Right ventricle myocardium superior (tissue), 1 donor: Measurements from ENCODE around the gene ANKH. TPM values are rescaled to one million over a fixed set of nuclear protein-coding genes. Genes with fewer than 3 reads are reported as not detected.

Experiments
- ATAC-seq: fragments of 200-7000 bp; cut with Tn5 transposase; one replicate; pipeline ENCODE4 v1.9.1; 2020; ENCODE audit warnings: mild to moderate bottlenecking; ENCODE audit not compliant: poor library complexity
- DNase-seq: peaks from one replicate; pipeline ENCODE4 v3.0.0-alpha.2; 2020
- intact Hi-C: fragments of 100-400 bp; cut with DNase I; formaldehyde crosslinking; loops from one replicate; pipeline ENCODE4 v1.11.2; 2022
- total RNA-seq: library from RNA; stranded (reverse); fragmentation: NEBNext Ultra II Directional; extraction: Animal tissue kit (Norgen Biotek cat#: 25700); gene quantifications from one replicate; pipeline ENCODE4 v1.2.1, GENCODE V29; 2021
- donor health status: DM: no; HTN: yes; CAD: no; lungs with severe emphysema.

ANKH gene
- total RNA-seq, 1 donor from 2014 or later, result 144 TPM

DNA sequence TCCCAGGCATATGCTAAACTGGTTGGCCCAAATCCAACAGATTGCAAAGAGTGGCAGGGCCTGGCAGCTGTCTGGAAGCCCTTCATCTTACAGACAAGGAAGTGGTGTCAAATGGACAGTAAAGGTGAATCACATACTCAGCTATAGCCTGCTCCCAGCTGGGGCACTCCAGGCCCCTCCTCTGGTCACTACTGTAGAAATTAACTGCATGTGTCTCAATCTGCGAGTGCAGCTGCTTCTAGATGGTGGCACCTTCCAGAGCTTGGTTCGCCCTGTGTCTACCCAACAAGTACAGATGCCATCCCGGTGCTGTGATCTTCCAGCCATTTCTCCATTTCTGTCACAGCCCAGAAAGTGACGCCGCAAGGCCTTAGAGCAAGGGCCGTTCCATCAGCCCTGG is 156.9 kb downstream of the ANKH start:
- ATAC-seq (peak; percentile 46), DNase-seq (no peak)
- intact Hi-C loops, result no loop called here

DNA sequence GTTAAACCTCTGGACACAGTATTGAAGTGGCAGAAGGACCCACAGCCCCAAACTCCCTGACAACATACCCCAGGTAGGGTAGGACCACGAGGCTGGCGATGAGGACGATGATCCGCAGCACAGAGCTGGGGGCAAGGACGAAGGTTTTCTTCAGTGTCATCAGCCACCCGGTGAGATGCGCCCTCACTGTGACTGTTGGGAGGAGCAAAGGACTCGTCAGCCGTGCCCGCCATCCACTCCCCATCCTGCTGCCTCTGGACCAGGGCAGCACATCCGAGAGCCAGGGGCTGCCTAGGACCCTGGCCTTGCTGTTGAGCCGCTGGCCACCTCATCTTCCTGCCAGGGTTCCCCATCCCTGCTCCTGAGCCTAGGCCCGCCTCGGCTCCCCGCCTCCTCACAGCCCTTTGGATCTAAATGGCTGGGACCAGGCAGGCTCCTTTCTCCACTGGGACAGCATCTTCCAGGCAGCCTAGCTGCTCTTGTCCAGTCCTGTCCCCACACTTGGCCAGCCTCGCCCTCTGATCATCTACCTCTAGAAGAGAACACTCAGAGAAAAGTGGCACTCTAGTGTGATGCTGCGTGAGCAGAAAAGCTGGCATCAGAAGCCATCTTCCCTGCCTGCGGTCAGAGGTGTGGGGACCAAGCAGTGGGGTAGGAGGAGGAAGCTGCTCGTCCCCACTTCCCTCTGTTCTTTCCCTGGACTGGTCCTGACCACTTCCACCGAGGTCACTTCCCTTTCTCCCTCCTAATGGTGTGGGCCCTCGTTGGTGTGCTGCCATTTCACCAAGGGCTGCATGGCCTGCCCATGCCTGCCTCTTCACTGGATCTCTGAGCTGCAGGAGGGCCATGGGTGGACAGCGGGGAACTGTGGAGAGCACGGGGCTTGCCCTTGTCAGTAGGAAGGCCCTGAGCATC is 157.8 kb downstream of the ANKH start:
- ATAC-seq, result no peak
- DNase-seq, result no peak

DNA sequence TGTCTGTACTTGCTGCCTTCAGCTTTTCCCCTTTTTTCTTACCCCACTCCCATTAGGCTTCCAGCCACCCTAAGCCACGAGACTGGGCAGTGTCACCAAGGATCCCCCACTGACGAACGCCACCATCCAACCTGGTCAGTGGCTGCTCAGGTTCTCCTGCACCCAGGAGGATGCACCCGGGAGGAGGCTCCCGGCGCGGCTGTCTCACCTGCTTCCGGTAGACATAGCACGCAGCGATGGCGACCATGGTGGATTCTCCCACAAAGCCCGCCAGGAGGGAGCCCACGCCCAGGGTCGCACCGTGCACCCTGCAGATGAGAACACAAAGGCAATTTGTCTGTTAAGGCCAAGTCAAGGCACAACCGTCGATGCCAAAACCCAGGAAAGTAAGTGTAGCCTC is 158.9 kb downstream of the ANKH start:
- no peak for ATAC-seq
- DNase-seq, result no peak
- intact Hi-C loops, result no loop called here

More for the DNA sequence above, 157.8 kb downstream of the ANKH start:
- intact Hi-C loops, result no loop called here

DNA sequence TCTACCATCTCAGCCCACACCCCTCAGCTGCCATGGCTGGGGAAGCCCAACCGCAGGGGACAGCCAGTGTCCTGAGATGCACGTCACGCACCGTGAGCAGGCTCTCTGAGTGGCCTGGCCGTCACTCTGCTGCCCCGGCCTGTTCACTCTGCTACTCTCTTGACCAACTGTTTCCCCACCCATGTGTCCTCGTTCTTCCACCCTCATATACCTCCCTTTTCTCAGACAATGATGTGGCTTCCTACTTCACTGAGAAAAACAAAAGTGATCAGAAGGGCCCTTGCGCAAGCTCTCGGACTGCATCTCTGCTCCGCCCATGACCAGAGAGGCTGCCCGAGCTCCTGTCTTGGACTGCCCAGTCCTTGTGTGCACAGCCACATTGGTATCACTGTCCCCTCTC is 159.4 kb downstream of the ANKH start:
- no peak for ATAC-seq
- intact Hi-C loops, result no loop called here
- no peak for DNase-seq

DNA sequence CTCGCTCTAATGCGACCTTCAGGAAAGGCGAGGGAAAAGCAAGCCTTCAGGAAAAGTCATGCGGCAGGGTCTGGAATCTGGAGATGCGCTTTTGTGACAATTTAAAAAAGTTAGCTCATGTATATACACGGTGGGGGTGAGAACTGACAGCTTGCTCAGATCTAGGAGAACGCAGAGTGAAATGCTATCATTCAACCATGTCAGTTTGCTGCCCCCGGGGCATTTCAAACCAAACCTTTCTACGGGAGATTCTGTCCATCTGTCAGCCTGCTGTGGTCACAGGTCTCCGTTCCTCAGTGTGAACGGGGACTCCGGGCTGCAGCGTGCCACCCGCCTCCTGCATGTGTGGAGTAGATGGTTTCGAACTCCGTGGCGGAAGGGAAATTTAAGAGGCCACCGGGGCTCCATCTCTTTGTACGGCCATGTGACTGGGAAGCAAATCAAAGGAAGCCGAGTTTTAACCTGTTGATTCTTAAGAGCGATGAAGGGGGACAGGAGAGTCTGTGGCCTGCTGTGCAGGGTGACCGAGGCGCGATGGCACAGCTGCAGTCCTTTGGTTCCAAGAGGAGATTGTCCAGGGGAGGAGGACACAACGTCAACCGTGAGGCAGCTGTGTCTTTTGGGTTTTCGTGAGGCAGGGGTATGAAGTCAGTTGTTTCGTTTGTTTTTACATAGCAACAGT is 161.1 kb downstream of the ANKH start:
- DNase-seq (no peak), ATAC-seq (no peak)
- intact Hi-C loops, result no loop called here

DNA sequence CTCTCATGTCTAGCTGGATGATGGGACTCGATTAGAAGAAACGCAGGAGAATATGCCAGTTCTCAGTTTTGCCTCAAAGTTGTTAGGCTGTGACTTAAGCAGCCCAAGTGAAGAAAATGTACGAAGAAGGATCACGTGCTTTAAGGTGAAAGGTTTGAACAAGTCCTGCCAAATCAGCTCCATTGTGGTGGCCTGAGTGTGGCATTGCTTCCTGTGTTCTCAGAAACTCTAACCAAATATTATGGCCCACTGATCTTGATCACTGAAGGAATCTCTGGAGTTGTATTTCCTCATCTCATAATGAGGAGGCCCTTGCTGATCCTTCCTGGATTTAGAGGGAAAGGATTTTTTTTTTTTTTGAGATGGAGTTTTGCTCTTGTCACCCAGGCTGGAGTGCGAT is 163.0 kb downstream of the ANKH start:
- DNase-seq (no peak), ATAC-seq (no peak)
- intact Hi-C loops, result no loop called here

DNA sequence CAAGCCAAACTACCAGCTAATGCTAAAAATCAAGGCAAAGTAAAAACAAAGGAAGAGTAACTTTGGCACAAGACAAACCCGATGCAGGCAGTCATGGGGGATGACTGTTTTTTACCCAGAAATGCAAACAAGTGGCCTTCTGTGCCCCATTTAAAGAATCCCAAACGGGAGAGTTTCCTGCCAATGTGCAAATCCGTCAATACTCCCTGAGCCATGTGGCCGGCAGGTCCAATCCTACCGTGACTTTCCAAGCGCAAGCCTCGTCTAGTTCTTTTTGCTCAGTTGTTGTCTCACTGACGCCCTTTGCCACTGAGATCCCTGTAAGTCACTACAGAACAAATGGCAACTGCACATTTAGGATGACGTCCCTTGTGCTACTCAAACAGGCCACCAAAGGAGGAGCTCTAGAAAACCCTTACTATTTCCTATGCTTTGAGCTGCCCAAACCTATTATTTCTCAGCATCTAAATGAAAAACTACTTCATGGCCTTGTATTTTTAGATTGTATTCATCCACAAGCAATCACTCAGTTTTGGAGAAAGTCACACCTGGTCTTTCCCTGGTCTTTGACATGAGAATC is 163.7 kb downstream of the ANKH start:
- no peak for ATAC-seq
- DNase-seq, result no peak
- intact Hi-C loops, result no loop called here

DNA sequence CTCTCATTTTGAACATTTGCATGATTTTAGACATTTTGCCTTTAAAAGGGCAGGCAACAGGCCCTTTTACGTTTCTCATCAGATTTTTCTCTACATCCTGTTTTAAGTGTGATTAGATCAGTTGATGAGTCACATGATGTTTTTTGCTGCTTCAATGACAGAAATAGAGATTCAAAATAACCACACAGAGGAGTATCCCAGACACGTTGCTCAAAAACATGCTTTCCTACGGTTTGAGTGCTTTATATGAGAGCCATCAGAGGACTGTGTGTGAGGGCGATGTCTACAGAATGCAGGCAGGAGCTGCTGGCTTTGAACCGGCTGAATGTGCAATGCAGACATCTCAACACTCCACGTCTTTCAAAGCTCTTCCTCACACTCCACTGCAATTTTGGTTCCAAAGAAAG is 165.0 kb downstream of the ANKH start:
- DNase-seq, result no peak
- no peak for ATAC-seq
- intact Hi-C loops, result no loop called here

DNA sequence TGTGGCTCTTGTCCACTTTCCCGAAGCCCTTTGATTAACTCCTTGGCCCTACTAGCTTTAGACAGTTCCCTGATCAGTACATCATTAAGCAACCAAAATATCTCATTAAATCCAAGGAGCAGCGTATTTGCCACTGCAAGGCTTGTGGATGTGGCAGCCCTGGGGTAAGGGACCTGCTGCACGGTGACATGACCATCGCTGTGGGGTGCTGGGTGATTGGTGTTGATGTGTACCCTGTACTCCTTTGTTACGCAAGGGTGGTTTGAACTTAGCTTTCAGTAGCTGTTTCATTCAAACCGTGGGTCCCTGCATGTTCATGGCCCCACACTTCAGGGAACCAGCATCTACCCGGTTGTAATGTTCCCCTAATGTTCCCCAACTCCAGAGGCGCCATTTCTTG is 166.0 kb downstream of the ANKH start:
- intact Hi-C loops, result no loop called here
- DNase-seq (no peak), ATAC-seq (no peak)

DNA sequence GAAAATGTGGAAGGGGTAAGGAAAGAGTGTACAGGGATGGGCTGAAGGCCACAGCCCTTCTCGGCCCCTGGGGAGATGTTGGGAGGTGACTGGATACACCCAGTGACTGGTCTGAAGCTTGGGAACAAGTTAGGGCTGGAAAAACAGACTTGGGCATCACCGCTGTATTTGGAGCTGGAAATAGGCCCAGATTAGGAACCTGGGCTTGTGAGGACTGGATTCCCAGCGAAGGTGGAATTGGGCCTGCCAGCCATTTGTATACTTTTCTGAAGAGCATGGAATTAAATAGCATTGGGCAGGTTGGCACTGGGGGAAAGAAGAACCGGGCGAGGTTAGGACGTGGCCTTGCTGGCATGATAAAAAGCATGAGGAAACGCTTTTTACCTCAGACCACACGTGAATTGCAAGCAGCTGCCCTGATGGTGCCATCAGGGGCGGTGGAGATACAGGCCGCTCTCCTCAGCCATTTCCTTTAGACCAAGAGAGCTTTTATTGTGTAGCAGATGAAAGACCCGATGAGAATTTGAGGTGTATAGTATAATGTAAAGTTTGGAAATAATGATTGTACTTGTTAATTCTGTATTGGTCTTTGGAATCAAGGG is 169.2 kb downstream of the ANKH start:
- no peak for DNase-seq
- ATAC-seq, result no peak
- intact Hi-C loops, result no loop called here

DNA sequence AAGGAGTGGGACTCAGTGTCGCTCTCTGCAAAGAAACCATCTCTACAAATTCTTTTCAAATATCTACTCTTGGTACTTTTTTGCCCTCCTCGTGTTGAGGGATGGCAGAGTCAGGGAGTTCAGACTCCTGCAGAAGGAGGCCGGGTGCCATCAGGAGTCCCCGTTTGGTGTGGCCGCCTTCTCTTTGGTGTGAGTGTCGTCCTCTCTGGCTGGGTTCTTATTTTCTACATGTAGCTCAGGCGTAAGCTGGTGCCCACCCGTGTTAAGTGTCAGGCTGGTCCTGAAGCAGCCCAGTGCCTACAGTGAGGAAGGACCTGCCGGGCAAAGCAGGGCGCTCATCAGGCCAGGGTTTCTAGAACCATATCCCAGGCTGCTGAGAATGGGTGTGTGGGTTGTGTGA is 170.0 kb downstream of the ANKH start:
- DNase-seq (no peak), ATAC-seq (no peak)
- intact Hi-C loops, result no loop called here

DNA sequence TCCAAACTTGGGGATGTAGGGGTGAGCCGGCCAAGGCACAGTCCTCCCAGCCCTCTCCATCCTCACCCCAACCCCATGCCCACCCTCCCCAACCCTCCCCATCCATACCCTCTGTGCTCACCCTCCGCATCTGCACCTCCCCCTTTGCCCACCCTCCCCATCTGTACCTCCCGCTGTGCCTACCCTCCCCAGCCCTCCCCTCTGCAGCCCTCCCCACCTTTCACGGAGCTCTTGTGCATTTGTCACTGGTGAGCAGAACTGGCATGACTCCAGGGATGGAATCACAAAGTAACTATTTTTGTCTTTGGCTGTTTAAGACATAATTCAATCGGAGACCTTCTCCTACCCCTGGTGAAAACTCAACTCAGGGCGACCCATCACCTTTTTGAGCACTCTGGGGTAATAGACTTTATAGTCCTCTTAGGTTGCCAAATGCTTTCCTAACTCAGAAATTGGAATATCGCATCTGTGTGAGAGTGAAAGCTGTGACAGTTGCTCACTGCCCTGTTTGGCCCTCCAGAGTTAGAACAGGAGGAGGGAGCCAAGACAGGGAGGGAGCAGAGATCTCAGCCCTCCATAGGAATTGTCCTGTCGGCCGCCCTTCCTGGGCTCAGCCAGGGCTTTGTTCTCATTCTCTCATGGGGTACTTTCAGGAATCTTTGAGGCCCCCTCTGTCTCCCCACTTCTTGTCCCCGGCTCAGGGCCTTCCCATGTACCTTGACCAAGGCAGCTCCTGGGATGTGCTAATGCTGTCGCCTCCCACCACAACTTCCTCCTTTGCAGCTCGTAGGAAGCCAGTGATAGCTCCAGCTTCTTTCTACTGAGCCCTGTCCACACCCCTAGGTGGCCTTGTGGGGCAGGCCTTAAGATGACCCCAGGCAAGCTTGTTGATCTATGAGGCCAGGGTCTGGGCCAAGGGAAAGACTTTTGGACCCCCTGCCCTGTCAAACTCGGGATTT is 170.8 kb downstream of the ANKH start:
- intact Hi-C loops, result no loop called here
- ATAC-seq, result peak; percentile 67
- DNase-seq, result no peak

DNA sequence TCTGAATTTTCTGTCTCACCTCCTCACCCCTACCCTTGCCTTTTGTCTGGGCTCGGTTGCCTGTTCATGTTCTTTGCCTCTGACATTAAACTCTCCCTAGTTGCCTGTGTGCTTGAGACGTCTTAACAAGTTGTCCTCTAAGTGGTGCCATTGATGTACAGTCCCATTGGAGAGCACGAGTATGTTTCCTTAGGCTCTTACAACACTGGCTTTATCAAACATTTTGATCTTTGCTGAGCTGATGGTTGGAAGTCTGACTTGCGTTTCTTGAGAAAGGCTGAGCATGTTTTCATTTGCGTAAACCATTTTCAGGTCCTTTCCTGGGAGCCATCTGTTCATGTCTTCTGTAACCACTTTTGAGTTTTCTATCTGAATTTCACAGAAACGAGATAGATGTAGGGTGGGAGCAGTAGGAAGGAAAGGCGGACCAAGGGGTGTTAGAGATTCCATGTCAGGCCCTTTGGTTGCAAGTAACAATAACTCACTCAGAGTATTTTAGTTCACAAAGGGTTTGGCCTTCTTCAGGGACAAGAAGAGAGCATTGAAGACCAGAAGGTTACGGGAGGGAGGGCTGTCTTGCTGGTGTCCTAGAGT is 171.7 kb downstream of the ANKH start:
- no peak for ATAC-seq
- no peak for DNase-seq
- intact Hi-C loops, result no loop called here

DNA sequence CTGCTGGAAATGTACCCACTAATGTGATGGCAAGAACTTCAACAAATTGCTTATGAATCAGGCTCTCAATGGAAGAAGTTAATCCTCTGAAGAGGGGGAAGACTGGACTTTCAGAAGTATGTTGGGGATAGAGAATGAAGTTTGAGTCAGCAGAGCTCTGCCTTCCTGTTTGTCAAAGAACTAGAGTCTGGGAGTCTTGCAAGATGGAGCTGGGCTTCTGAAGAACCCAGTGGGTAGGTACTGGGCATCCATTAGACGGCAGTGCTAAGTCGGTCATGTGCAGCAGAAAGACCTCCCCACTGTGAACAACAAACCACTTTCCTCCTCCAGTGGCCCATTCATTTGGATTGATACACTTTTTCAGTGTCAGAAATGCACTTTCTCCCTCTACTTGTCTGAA is 172.4 kb downstream of the ANKH start:
- DNase-seq (no peak), ATAC-seq (no peak)
- intact Hi-C loops, result no loop called here

DNA sequence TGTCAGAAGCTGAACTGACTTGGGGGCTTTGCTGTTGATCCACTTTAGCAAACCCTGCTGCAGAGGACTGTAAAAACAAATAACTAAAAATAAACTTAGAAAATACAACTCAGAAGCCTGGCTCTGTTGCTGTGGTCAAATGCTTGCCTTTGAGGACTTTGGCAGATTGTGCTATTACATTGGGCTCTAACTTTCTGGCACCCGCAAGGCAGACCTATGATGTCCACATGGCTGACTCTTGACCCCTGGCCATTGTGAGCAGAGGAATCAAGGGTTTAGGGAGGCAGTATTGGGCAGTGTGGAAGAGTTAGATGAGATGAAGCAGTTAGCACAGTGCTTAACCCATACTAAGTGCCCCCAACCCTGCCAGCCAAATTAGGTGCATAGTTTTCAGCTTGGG is 173.1 kb downstream of the ANKH start:
- intact Hi-C loops, result no loop called here
- DNase-seq, result no peak
- no peak for ATAC-seq

DNA sequence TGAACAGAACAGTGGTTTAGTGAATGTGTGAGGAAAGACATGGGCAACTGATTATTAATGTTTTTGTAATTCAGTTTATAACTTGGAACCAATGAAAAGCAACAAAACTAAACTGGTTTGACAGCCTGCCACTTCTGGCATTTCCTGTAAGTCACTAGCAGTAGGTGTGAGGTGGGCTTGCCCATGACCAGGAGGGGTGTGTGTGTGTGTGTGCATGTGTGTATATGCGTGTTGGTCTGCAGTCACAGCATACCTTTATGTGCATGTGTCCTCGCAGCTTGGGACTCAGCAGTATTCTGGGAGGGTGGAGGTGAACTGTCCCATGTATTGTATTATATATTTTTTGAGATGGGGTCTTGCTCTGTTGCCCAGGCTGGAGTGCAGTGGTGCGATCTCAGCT is 174.7 kb downstream of the ANKH start:
- DNase-seq, result no peak
- ATAC-seq, result no peak
- intact Hi-C loops, result no loop called here

DNA sequence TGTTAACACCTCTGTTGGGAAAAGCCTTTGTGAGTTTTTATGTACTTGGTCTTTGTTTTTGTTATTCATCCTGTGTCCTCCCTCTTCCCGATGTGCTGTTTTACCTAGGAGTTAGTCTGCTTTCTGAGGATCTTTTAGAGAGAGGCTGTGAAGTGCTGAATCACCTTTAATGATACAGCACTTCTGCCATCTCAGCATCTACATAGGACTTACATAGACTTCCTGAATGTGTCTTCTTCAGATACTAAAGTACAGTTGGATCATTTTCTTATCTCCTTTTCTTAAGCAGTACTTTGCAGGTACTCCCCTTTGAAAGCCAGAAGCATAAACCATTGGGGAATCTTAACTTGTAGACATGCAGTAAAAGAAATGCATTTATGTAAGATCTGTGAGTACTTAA is 175.5 kb downstream of the ANKH start:
- DNase-seq, result no peak
- no peak for ATAC-seq
- intact Hi-C loops, result no loop called here

DNA sequence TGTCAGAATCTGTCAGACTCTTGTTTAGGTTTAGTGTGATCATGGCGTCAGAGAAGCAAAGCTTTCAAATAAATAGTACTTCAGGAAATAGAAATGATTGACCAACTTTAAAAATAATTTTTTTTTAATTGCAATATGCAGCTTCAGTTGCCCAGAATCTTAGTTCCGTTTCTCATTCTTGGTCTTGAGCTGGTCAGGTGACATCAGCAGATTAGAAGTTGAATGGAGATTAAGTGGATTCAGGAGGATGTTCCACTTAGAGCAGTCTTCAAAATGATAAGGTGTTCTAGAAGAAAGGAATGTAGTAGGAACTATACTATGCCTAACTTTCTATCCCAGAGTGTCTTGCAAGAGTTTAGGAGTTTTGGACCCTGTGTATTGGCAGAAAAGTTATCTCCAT is 176.4 kb downstream of the ANKH start:
- DNase-seq (no peak), ATAC-seq (no peak)
- intact Hi-C loops, result no loop called here
